GM19351 (cell line): ENCODE measurements around the gene LRRC8E.

Experiments
- ATAC-seq: cut with Tn5 transposase; IDR thresholded peaks from one replicate; pipeline ENCODE4 v1.9.1; 2021; ENCODE audit warnings: mild to moderate bottlenecking, moderate library complexity; ENCODE audit not compliant: unreplicated experiment

The LRRC8E gene

GRCh38 chr19:7888145-7888825, at the start of gene LRRC8E:
LRRC8E (plus strand) TSS chr19:7888510; CDS start chr19:7895604, 7,094 bp downstream.
- no peak for ATAC-seq

GRCh38 chr19:7839476-7839875, 48.8 kb upstream of the LRRC8E start:
- no peak for ATAC-seq

GRCh38 chr19:7840629-7841028, 47.7 kb upstream of the LRRC8E start:
- no peak for ATAC-seq

GRCh38 chr19:7841751-7842660, 46.3 kb upstream of the LRRC8E start:
- ATAC-seq = no peak

- no peak for ATAC-seq
These were observed 45.5 kb upstream of the LRRC8E start for GRCh38 chr19:7842661-7843294.

- ATAC-seq = no peak
These were observed 44.8 kb upstream of the LRRC8E start for GRCh38 chr19:7843521-7843920.

- no peak for ATAC-seq
These were observed 43.9 kb upstream of the LRRC8E start for GRCh38 chr19:7844405-7844804.

- no peak for ATAC-seq
These were observed 43.4 kb upstream of the LRRC8E start for GRCh38 chr19:7844951-7845350.

GRCh38 chr19:7845390-7846154, 42.7 kb upstream of the LRRC8E start:
- ATAC-seq = no peak

- no peak for ATAC-seq
These were observed 42.1 kb upstream of the LRRC8E start for GRCh38 chr19:7846155-7846646.

- no peak for ATAC-seq
These were observed 40.6 kb upstream of the LRRC8E start for GRCh38 chr19:7847664-7848063.

GRCh38 chr19:7848779-7849457, 39.4 kb upstream of the LRRC8E start:
- no peak for ATAC-seq

- ATAC-seq = no peak
These were observed 38.7 kb upstream of the LRRC8E start for GRCh38 chr19:7849631-7849999.

- no peak for ATAC-seq
These were observed 38.1 kb upstream of the LRRC8E start for GRCh38 chr19:7850000-7850813.

- no peak for ATAC-seq
These were observed 37.2 kb upstream of the LRRC8E start for GRCh38 chr19:7850945-7851622.

- no peak for ATAC-seq
These were observed 36.4 kb upstream of the LRRC8E start for GRCh38 chr19:7851623-7852500.

- peak; percentile 42 for ATAC-seq
These were observed 35.2 kb upstream of the LRRC8E start for GRCh38 chr19:7852851-7853769.
